ENCODE measurements around the gene PRKCH. TPM values are rescaled to one million over a fixed set of nuclear protein-coding genes. Genes with fewer than 3 reads are reported as not detected.

The PRKCH gene
- total and polyA plus RNA-seq, 2 donors (not counting 3 experiments of a cell fraction or from before 2014, with no cell fraction given): 97.7 to 103 TPM

DNA sequence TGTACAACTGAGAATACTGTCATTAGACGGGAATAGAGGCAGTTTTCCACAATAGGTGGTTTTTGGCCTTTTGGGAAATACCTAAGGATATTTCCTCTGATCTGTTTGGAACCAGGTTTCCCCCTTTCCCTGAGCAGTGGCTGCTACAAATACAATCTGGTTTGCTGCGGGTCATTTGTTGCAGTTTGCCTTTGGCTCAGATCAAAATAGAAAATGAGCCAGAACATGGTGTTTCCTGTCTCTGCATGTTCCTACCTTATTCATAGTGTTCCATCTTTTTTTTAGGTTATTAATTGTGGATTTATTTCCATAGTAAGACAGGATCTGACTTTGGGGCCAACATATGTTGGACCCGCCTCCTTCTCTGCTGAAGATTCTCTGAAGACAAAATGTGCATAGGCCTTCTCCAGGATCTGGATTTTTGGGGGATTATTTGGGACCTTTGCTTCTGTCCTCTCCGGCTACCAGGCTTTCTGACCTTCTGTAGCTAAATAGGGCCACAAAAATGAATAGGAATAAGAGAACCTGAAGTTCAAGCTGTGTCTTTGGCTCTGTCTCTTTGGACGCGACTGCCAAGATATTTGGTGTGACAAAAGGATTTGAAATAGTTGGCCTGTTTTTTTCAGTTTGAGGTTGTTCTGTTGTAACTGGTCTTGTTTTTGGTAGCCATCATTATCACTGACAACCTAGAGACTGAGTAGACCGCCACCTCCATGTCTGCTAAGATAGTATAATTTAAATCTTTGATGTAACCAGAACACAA is 146.9 kb downstream of the PRKCH start:
- intact Hi-C loops (cut with micrococcal nuclease): no loop called here
- Histone ChIP-seq H3K36me3 (ENCODE audit: control insufficient read depth in 2 of 2, extremely low read depth in 1 of 2, insufficient read depth in 2 of 2, low read length in 2 of 2) (no peaks in the 10 kb centered on the region), H3K27me3 (ENCODE audit: control insufficient read depth in 2 of 2, insufficient read depth in 2 of 2, low read length in 2 of 2) (no peaks in the 10 kb centered on the region), H3K4me1 (ENCODE audit: control insufficient read depth, extremely low read depth, insufficient read depth, low read length) (peaks cover 43% of the 10 kb centered on the region), H3K79me2 (ENCODE audit: control insufficient read depth, insufficient read depth, low read length) (peaks cover 27% of the 10 kb centered on the region), H4K20me1 (replicated peaks; ENCODE audit: control insufficient read depth, extremely low read depth, insufficient read depth, low read length) (no peaks in the 10 kb centered on the region), H2AFZ (ENCODE audit: low read depth, low read length) (no peak overlapping the region), H3K27ac (ENCODE audit: insufficient read depth, low read depth, low read length) (no peak overlapping the region), H3K4me2 (ENCODE audit: insufficient read depth, low read length) (no peak overlapping the region), H3K4me3 (replicated peaks in 1 of 3; ENCODE audit: insufficient read depth in 1 of 3, low read depth in 1 of 3, low read length in 3 of 3) (no peak overlapping the region), H3K9me1 (replicated peaks; ENCODE audit: control insufficient read depth, extremely low read depth, insufficient read depth, low read length) (no peaks in the 10 kb centered on the region), H3K9ac (replicated peaks; ENCODE audit: extremely low read depth, insufficient read depth, low read length) (no peak overlapping the region), H3K9me3 (replicated peaks; ENCODE audit: control insufficient read depth, insufficient read depth, low read length) (no peaks in the 10 kb centered on the region)
- no peak for TF ChIP-seq EZH2 (IDR thresholded peaks at IDR 0.05; ENCODE audit: borderline replicate concordance, low read depth, low read length, severe bottlenecking)
- no peak for TF ChIP-seq CTCF (IDR thresholded peaks at IDR 0.05; ENCODE audit: extremely low read depth in 1 of 2, insufficient read depth in 1 of 2, low read depth in 1 of 2, low read length in 2 of 2)
- no peak for TF ChIP-seq JUN (IDR thresholded peaks at IDR 0.05; ENCODE audit: borderline replicate concordance, insufficient read depth, insufficient read length, low read depth)
- no peak for TF ChIP-seq POLR2A (IDR thresholded peaks at IDR 0.05; ENCODE audit: low read depth, low read length)
- FAIRE-seq (no peak), DNase-seq (ENCODE audit: low read depth, low spot score) (no peak)
- ChIA-PET POLR2A (no interaction called here), CTCF (interaction anchor here (4.7 kb wide), 1 partner anchor 370 kb away, joined by 42 read pairs; no protein-coding TSS in a partner anchor)
- dilution Hi-C loops (cut with MboI; ENCODE audit: extremely low pct_ligation_motif_present, low sequenced_read_pairs): loop anchor here (25.0 kb wide), 2 partner anchors 181 to 269 kb away; partner anchors contain the start of gene TMEM30B
- no TSS peak for BruUV-seq (replicated peaks)
